ENCODE results near the gene F12. TPM values are rescaled to one million over a fixed set of nuclear protein-coding genes. Genes with fewer than 3 reads are reported as not detected.

F12 gene
- total and polyA plus RNA-seq, 2 of the 8 experiments (the other 6 are each of a cell fraction or from before 2014, with no cell fraction given): 6.5 to 7.8 TPM

DNA sequence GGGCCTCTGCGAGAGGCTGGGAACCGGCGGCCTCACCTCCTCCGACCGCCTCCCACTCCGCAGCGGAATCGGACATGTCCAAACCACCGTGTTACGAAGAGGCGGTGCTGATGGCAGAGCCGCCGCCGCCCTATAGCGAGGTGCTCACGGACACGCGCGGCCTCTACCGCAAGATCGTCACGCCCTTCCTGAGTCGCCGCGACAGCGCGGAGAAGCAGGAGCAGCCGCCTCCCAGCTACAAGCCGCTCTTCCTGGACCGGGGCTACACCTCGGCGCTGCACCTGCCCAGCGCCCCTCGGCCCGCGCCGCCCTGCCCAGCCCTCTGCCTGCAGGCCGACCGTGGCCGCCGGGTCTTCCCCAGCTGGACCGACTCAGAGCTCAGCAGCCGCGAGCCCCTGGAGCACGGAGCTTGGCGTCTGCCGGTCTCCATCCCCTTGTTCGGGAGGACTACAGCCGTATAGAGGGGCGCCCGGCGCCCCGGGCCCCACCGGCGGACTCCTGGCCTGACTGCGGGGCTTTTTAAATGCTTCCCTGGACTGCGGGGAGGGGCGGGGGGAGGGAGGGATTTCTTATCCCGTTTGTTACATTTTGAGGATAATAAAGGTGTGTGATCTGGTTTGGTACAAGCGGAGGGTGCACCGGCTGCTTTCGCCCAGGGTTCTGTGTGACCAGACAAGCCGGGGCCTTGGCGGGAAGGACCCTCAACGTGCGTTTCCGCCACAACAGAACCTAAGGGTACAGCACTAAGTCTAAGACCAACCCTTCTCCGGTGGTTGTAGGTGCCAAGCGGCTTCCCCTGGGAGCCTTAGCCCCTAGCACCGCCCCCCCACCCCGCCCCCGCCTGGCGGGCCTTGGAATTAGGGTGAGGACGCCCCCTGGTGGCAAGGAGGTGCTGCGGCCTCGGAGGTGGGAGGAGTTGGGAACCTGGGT is 46.6 kb upstream of the F12 start (continued):
- TF ChIP-seq HDAC2 (IDR thresholded peaks at IDR 0.05; ENCODE audit: borderline replicate concordance in 1 of 2, low read depth in 2 of 2, low read length in 2 of 2): no peak
- TF ChIP-seq, protein P1, sequence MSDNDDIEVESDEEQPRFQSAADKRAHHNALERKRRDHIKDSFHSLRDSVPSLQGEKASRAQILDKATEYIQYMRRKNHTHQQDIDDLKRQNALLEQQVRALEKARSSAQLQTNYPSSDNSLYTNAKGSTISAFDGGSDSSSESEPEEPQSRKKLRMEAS (IDR thresholded peaks at IDR 0.05): no peak; the same call in 1 of the 2 replicates
- TF ChIP-seq TEAD4 (IDR thresholded peaks at IDR 0.05; ENCODE audit: low read depth, low read length): peak; percentile 43; the same call in 1 of the 2 replicates
- TF ChIP-seq FOSL1 (IDR thresholded peaks at IDR 0.05; ENCODE audit: insufficient read depth, low read depth, low read length): no peak
- TF ChIP-seq CHD1 (IDR thresholded peaks at IDR 0.05; ENCODE audit: low read depth, low read length): no peak
- TF ChIP-seq YY1 (IDR thresholded peaks at IDR 0.05; ENCODE audit: low read depth, low read length): 0 out of 2 replicates have a peak, but pooled peaks have one; percentile 40
- TF ChIP-seq TCF12 (IDR thresholded peaks at IDR 0.05; ENCODE audit: low read depth, low read length): no peak
- no peak for TF ChIP-seq ZNF274 (IDR thresholded peaks at IDR 0.05; ENCODE audit: borderline replicate concordance, extremely low read depth, low read length)
- TF ChIP-seq CEBPB (IDR thresholded peaks at IDR 0.05; ENCODE audit: low read depth, low read length): no peak
- no peak for TF ChIP-seq POU5F1 (IDR thresholded peaks at IDR 0.05; ENCODE audit: low read depth, low read length)
- TF ChIP-seq SIRT6 (IDR thresholded peaks at IDR 0.05; ENCODE audit: low read length): peak; percentile 53
- TF ChIP-seq, protein P2, sequence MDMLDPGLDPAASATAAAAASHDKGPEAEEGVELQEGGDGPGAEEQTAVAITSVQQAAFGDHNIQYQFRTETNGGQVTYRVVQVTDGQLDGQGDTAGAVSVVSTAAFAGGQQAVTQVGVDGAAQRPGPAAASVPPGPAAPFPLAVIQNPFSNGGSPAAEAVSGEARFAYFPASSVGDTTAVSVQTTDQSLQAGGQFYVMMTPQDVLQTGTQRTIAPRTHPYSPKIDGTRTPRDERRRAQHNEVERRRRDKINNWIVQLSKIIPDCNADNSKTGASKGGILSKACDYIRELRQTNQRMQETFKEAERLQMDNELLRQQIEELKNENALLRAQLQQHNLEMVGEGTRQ (IDR thresholded peaks at IDR 0.05; ENCODE audit: low read length): no peak
- no peak for TF ChIP-seq GTF2F1 (IDR thresholded peaks at IDR 0.05; ENCODE audit: borderline replicate concordance, low read depth, low read length)
- TF ChIP-seq PHF8 (conservative IDR thresholded peaks at IDR 0.05; ENCODE audit: low read depth, low read length): no peak
- TF ChIP-seq RFX5 (IDR thresholded peaks at IDR 0.05; ENCODE audit: borderline replicate concordance, low read depth, low read length): no peak
- peak; percentile 73 for TF ChIP-seq ASH2L (IDR thresholded peaks at IDR 0.05; ENCODE audit: low read length)
- peak in 1 of 2 experiments; percentile 56; a peak in 2 of 3 replicates for TF ChIP-seq POLR2A (IDR thresholded peaks at IDR 0.05; ENCODE audit: control extremely low read depth in 1 of 2, low read depth in 2 of 2, low read length in 2 of 2)
- no peak for TF ChIP-seq JUN (IDR thresholded peaks at IDR 0.05; ENCODE audit: low read depth, low read length)
- TF ChIP-seq CBX5 (IDR thresholded peaks at IDR 0.05; ENCODE audit: low read depth, low read length): no peak
- no peak for TF ChIP-seq SIX5 (IDR thresholded peaks at IDR 0.05; ENCODE audit: low read depth, low read length)
- no peak for TF ChIP-seq CTBP2 (IDR thresholded peaks at IDR 0.05; ENCODE audit: borderline replicate concordance, insufficient read depth, insufficient read length, low read length)
- TF ChIP-seq CBX8 (IDR thresholded peaks at IDR 0.05; ENCODE audit: borderline replicate concordance, low read depth, low read length): no peak
- TF ChIP-seq SP4 (IDR thresholded peaks at IDR 0.05; ENCODE audit: low read length): no peak; the same call in 1 of the 2 replicates
- peak; percentile 32; the same call in 1 of the 2 replicates for TF ChIP-seq CREB1 (IDR thresholded peaks at IDR 0.05)
